GM13976 (cell line): Measurements from ENCODE around the gene CTBS.

Experiments used
- DNase-seq: peaks from one replicate; pipeline ENCODE4 v3.0.0; 2012; ENCODE audit warnings: low spot score
- in situ Hi-C: fragments of 300-500 bp; cut with MboI; formaldehyde crosslinking; loops from one replicate; pipeline ENCODE4 v1.12.0; 2022; ENCODE audit warnings: low sequenced_read_pairs, mixed read lengths, inconsistent platforms; ENCODE audit not compliant: unreplicated experiment
- TF ChIP-seq, protein P1 (sequence below): IDR thresholded peaks from 2 replicates; pipeline ENCODE4 v1.5.1; 2012; ENCODE audit warnings: borderline replicate concordance, mild to moderate bottlenecking; ENCODE audit not compliant: insufficient read depth; ENCODE audit errors: extremely low read depth, missing control alignments, control extremely low read depth

The CTBS gene

DNA sequence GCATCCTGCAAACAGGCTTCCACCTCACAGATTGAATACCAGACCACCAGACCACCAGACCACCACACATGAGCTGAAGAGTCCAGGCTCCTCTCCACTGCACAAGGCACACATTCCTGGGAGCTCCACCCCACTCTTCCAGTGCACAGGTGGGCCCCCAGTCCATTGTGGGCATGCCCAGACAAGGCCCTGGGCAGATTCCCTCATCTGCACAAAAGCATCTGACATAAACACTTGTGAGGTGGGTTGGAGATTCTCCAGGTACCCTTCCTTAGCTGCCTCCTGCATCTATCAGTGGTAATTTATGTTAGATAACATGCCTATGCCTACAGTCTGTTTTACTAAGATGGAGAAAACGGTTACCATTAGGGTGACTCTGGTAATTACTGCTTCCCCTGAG, 11.6 kb upstream of the CTBS start:
- TF ChIP-seq, protein P1, sequence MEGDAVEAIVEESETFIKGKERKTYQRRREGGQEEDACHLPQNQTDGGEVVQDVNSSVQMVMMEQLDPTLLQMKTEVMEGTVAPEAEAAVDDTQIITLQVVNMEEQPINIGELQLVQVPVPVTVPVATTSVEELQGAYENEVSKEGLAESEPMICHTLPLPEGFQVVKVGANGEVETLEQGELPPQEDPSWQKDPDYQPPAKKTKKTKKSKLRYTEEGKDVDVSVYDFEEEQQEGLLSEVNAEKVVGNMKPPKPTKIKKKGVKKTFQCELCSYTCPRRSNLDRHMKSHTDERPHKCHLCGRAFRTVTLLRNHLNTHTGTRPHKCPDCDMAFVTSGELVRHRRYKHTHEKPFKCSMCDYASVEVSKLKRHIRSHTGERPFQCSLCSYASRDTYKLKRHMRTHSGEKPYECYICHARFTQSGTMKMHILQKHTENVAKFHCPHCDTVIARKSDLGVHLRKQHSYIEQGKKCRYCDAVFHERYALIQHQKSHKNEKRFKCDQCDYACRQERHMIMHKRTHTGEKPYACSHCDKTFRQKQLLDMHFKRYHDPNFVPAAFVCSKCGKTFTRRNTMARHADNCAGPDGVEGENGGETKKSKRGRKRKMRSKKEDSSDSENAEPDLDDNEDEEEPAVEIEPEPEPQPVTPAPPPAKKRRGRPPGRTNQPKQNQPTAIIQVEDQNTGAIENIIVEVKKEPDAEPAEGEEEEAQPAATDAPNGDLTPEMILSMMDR, result no peak
- in situ Hi-C loops, result no loop called here
- no peak for DNase-seq

DNA sequence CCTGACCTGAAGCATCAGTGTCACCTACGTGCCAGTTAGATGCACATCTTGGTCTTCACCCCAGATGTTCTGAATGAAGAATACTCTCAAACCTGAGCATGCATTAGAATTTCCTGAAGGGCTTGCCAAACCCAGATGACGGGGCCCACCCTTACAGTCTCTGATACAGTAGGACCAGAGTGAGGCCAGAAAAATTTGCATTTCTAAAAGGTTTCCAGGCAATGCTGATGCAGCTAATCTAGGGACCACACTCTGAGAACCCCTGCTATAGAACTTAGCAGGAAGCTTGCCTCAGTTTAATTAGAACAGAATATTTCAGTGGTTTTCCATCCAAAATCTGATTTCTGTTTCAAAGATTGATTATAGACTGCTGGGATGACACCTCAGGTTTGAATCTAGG, 9.9 kb upstream of the CTBS start:
- TF ChIP-seq, protein P1, result no peak
- DNase-seq, result no peak
- in situ Hi-C loops, result no loop called here

DNA sequence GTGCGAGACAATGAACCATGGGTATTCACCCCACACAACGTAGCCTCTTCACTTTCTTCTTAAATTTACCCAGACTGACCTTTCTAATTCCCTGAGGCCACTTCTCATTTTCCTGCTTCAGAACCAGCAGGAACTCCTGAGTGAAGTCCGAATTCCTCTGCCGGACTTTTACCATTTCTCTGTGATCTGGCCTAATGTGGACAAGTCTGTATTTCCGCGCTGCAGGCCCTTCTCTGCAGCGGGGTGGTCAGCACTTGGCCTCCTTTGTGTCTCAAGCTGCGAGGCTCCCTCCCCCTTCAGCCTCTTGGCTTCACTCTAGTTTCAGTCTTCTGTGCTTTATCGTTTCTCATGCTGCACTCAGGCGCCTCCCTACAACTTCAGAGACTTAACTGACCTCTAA, 9.4 kb upstream of the CTBS start:
- TF ChIP-seq, protein P1, result no peak
- no peak for DNase-seq
- in situ Hi-C loops, result no loop called here

DNA sequence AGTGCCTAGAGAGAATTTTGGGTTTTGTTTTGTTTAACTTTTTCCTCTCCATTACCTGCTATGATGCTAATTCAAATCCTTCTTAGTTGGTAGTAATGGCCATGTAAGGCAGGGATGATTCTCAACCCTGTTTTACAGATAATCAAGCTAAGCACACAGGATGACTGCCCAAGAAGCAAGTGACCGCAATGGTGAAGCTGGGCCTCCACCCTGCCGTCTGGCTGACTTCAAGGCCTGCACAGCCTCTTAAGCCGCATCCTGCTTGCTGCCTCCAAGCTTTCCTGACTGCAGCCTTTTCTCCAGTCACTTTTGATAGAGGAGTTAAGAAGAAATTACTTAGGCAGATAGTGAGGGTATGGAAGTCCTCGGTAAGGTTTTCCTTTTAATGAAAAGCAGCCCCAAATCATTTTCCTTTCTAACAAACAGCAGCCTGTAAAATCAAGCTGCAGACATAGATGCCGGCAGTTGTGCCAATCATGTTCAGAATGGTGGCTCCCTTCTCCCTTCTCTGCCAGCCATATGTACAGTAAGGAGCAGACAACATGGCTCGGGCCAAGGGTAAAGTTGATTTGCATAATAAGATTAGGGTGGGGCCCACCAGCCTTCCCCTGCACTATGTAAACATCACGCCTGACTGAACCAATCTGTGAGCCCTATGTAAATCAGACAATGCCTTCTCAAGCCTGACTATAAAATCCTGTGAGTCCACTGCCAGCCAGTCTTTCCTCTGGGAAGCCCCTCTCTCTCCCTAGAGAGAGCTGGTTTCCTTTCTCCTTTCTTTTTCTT, 8.8 kb upstream of the CTBS start:
- no peak for DNase-seq
- in situ Hi-C loops, result no loop called here

DNA sequence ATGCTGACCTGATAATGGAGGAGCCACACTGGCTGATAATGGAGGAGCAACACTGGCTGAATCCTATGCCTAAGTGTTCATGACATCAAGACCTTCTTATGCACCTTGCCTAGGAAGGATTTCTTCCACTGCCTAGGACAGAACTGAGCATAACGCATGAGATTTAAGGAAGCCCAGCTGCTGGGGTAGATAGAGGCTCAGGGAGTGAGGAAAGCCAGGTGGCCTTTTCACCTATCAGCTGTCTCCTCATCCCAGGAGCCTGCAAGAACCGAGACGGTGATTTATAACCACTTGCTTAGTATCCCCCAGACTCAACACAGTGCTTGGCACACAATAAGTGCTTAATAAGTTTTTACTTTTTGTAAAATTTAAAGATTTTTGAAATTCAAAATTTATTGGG, 7.4 kb upstream of the CTBS start:
- in situ Hi-C loops, result no loop called here
- TF ChIP-seq, protein P1, result no peak
- no peak for DNase-seq

More for the DNA sequence above, 8.8 kb upstream of the CTBS start:
- TF ChIP-seq, protein P1, result no peak

DNA sequence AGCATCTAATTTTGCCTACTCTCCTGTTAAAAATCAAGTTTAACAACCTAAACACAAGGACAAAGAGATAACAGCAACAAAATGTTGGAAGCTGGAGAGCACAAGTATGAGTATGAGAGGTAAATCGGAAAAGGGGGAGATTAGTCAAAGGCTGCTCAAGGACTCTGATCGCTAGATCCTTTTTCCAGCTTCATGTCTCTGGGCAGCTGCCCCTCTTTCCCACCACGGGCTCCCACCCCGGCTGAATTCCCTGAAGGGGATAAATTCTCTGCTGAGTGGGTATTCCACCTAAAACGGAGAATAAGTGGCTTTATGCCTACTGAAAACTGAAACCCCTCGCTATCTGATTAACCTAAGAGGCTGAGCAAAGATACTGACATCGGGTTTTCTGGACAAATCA, 696 bp upstream of the CTBS start:
- TF ChIP-seq, protein P1, result no peak
- no peak for DNase-seq
- in situ Hi-C loops, result no loop called here

DNA sequence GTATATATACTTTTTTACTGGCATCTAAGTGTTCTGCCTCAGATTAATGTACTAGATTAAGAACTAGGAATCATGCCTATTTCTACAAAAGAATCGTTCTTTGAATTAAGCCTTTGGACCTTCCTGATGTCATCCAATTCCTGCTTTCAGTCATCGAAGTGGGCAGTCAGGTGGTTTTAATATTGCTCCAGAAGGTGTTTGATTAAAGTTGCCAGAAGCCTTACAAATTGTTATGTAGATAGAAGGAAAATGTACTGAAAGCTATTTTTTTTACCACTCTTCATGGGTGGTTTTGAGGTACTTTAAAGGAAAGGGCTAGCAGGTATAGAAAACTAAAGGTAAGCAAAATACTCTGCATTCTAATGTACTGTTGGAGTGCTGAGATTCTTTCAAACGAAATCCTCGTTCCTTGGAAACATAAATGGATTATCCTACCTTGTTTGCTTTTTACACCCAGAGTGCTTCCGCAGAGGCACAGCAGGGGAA, 716 bp downstream of the CTBS start:
- TF ChIP-seq, protein P1, result no peak
- DNase-seq, result peak; percentile 20
- in situ Hi-C loops, result no loop called here
